ENCODE results near the gene EEFSEC.

DNA sequence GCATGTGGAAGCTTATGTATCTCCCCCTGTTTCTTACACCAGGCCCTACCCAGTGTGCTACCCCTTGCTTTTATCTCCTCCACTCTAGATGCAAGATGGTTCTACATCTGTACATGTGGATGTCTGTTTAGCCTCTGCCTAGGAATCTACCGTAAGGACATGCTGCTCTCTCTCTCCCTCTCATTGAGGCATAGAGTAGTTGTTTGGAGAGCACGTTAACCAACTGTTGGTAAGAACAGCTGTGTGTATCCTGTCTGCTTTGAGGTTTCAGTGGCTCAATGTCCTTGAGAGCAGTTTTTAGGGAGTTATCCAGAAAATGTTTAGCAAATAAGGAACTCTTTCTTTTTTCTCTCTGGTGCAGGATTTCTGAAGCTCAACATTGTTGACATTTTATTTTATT lies 160.7 kb downstream of the EEFSEC start:
- TF ChIP-seq, protein P1, sequence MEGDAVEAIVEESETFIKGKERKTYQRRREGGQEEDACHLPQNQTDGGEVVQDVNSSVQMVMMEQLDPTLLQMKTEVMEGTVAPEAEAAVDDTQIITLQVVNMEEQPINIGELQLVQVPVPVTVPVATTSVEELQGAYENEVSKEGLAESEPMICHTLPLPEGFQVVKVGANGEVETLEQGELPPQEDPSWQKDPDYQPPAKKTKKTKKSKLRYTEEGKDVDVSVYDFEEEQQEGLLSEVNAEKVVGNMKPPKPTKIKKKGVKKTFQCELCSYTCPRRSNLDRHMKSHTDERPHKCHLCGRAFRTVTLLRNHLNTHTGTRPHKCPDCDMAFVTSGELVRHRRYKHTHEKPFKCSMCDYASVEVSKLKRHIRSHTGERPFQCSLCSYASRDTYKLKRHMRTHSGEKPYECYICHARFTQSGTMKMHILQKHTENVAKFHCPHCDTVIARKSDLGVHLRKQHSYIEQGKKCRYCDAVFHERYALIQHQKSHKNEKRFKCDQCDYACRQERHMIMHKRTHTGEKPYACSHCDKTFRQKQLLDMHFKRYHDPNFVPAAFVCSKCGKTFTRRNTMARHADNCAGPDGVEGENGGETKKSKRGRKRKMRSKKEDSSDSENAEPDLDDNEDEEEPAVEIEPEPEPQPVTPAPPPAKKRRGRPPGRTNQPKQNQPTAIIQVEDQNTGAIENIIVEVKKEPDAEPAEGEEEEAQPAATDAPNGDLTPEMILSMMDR (IDR thresholded peaks at IDR 0.05; ENCODE audit: insufficient read depth, low read depth, low read length), result no peak
- no peak for TF ChIP-seq EZH2 (IDR thresholded peaks at IDR 0.05; ENCODE audit: insufficient read depth, low read length)
